Mesendoderm (in vitro differentiated cells): ENCODE results near the gene ONECUT1.

Source experiments
- DNase-seq: peaks from one replicate; pipeline ENCODE4 v3.0.0; 2013
- H2AK5ac ChIP-seq: 2 replicates; pipeline ENCODE4 v1.6.1; 2013; ENCODE audit warnings: low read length, inconsistent platforms
- H2BK120ac ChIP-seq: 2 replicates; pipeline ENCODE4 v1.6.1; 2013; ENCODE audit warnings: low read depth, mild to moderate bottlenecking, low read length, moderate library complexity, mixed read lengths
- H2BK15ac ChIP-seq: replicated peaks from 2 replicates; pipeline ENCODE4 v1.6.1; 2013; ENCODE audit warnings: low read depth, mild to moderate bottlenecking, moderate library complexity
- H2BK5ac ChIP-seq: 2 replicates; pipeline ENCODE4 v1.6.1; 2013; ENCODE audit warnings: low read length, inconsistent platforms
- H3K18ac ChIP-seq: 2 replicates; pipeline ENCODE4 v1.6.1; 2013; ENCODE audit warnings: mild to moderate bottlenecking, low read length, mixed read lengths
- H3K23ac ChIP-seq: one replicate; pipeline ENCODE4 v1.6.1; 2013; ENCODE audit warnings: low read length
- H3K27ac ChIP-seq: 2 replicates; pipeline ENCODE4 v1.5.1; 2013; ENCODE audit warnings: low read depth, mild to moderate bottlenecking, inconsistent platforms, low read length, moderate library complexity
- H3K27me3 ChIP-seq: 2 replicates; pipeline ENCODE4 v1.6.1; 2013; ENCODE audit warnings: low read length, control low read depth, mild to moderate bottlenecking, inconsistent platforms; ENCODE audit not compliant: insufficient read depth, poor library complexity
- H3K36me3 ChIP-seq: 2 replicates; pipeline ENCODE4 v1.6.1; 2013; ENCODE audit warnings: low read length, inconsistent platforms; ENCODE audit not compliant: control insufficient read depth, insufficient read depth
- H3K4ac ChIP-seq: one replicate; pipeline ENCODE4 v1.6.1; 2013; ENCODE audit warnings: low read depth, mild to moderate bottlenecking, low read length, moderate library complexity
- H3K4me1 ChIP-seq: 2 replicates; pipeline ENCODE4 v1.6.1; 2013; ENCODE audit warnings: low read depth, low read length, inconsistent platforms; ENCODE audit not compliant: control insufficient read depth
- H3K4me2 ChIP-seq: 2 replicates; pipeline ENCODE4 v1.6.1; 2013; ENCODE audit warnings: low read length
- H3K4me3 ChIP-seq: 2 replicates; pipeline ENCODE4 v1.5.1; 2013; ENCODE audit warnings: mild to moderate bottlenecking, low read length
- H3K56ac ChIP-seq: one replicate; pipeline ENCODE4 v1.6.1; 2013; ENCODE audit warnings: low read length
- H3K79me1 ChIP-seq: 2 replicates; pipeline ENCODE4 v1.6.1; 2013; ENCODE audit warnings: low read length, inconsistent platforms
- H3K79me2 ChIP-seq: 2 replicates; pipeline ENCODE4 v1.6.1; 2013; ENCODE audit warnings: mild to moderate bottlenecking, low read length; ENCODE audit not compliant: control insufficient read depth, insufficient read depth
- H3K9ac ChIP-seq: 2 replicates; pipeline ENCODE4 v1.6.1; 2013; ENCODE audit warnings: low read length, inconsistent platforms
- H4K5ac ChIP-seq: one replicate; pipeline ENCODE4 v1.6.1; 2013; ENCODE audit warnings: low read length
- H4K8ac ChIP-seq: one replicate; pipeline ENCODE4 v1.6.1; 2013; ENCODE audit warnings: low read depth, mild to moderate bottlenecking, control low read depth, low read length, moderate library complexity
- WGBS: extraction: QIAGEN DNeasy Blood & Tissue Kit; methylation state at CpG from one replicate; pipeline ENCODE4 v1.1.7; 2013; ENCODE audit warnings: low lambda C conversion rate, missing lambda C conversion rate; ENCODE audit not compliant: insufficient coverage; ENCODE audit errors: extremely low coverage; 5-methylcytosine and 5-hydroxymethylcytosine counted together

Gene ONECUT1

DNA sequence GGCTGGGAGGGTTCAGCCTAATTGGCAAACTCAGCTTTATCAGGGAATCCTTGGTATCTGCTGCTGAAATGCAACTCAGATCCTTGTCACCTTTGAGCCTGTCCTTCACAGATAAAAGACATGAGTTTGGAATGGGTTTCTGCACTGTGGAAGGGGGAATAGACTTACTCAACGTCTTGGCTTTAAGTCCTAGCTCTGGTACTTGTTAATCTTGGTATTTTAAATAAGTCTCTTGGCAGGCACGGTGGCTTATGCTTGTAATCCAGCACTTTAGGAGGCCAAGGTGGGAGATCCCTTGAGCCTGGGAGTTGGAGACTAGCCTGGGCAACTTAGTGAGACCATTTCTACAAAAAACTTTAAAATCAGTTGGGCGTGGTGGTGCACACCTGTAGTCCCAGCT, 55.8 kb downstream of the ONECUT1 start:
- no peak overlapping the region for H4K5ac ChIP-seq
- no peak overlapping the region for H3K4me3 ChIP-seq
- H3K79me2 ChIP-seq, result no peaks in the 10 kb centered on the region
- no peak overlapping the region for H2BK120ac ChIP-seq
- H3K9ac ChIP-seq, result no peak overlapping the region
- no peaks in the 10 kb centered on the region for H3K27me3 ChIP-seq
- H3K18ac ChIP-seq, result no peak overlapping the region
- DNase-seq, result no peak
- no peak overlapping the region for H4K8ac ChIP-seq
- no CpG with 5 or more reads among the region's 3 CpGs for WGBS
- H3K79me1 ChIP-seq, result no peaks in the 10 kb centered on the region
- no peaks in the 10 kb centered on the region for H3K36me3 ChIP-seq
- H3K27ac ChIP-seq, result no peak overlapping the region
- H3K23ac ChIP-seq, result no peak overlapping the region
- H3K4me1 ChIP-seq, result no peaks in the 10 kb centered on the region
- H2AK5ac ChIP-seq, result no peak overlapping the region
- H3K4ac ChIP-seq, result no peak overlapping the region
- H3K4me2 ChIP-seq, result no peak overlapping the region
- H2BK15ac ChIP-seq, result no peak overlapping the region
- no peak overlapping the region for H3K56ac ChIP-seq
- no peak overlapping the region for H2BK5ac ChIP-seq

DNA sequence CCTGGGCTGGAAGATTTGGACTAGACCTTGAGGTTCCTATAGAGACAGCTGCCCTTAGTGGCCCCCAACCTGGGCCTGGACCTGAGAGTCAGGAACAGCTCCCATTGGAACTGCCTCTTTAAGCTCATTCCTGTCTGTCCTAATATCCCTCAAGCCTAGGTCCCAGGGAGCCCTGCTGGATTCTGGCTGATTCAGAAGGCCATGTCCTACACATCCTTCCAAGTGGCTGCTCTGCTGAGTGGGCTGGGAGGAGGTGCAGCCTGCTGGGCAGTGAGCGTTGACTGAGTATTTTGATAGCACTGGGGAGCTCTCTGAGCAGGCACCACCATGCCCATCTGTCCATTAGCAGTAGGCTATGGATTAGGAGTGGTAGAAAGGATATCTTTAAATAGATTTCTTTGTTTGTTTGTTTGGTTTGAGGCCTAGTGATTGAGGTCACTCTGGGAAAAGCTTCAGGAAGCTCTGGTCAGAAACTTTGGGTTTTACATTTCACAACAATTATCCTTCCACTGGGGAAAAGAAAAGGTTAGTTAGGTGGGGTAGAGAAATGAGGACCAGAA, 56.4 kb downstream of the ONECUT1 start:
- Histone ChIP-seq H3K36me3 (no peaks in the 10 kb centered on the region), H3K79me1 (no peaks in the 10 kb centered on the region), H3K4ac (no peak overlapping the region), H3K27me3 (no peaks in the 10 kb centered on the region), H2BK15ac (no peak overlapping the region), H3K27ac (no peak overlapping the region), H4K5ac (no peak overlapping the region), H3K56ac (no peak overlapping the region), H3K79me2 (no peaks in the 10 kb centered on the region), H3K23ac (peak overlapping the region; percentile 24), H2BK5ac (no peak overlapping the region), H4K8ac (no peak overlapping the region), H3K9ac (no peak overlapping the region), H2AK5ac (no peak overlapping the region), H2BK120ac (no peak overlapping the region), H3K4me2 (no peak overlapping the region), H3K4me3 (no peak overlapping the region), H3K4me1 (no peaks in the 10 kb centered on the region), H3K18ac (no peak overlapping the region)
- DNase-seq, result no peak
- no CpG with 5 or more reads among the region's 1 CpG for WGBS

DNA sequence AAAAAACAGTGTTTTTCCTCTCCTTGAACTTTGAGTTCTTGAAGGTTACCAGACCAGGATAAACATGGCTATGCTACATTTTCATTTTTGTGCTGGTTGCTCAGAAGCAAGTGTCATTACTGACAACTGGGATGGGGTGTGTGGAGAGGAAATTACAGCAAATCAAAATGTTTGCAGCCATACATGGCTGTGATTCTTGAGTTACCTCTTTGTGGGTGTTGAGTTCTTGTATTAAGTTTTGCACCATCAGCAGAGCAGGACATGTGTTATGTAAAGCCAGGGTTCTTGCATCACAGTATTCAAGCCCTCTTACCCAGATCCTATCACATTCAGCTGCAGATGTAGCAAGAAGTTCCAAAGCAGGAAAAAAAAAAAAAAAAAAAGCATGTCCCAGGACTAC, 57.0 kb downstream of the ONECUT1 start:
- no peak overlapping the region for H3K4ac ChIP-seq
- H3K36me3 ChIP-seq, result no peaks in the 10 kb centered on the region
- H3K4me2 ChIP-seq, result no peak overlapping the region
- H3K9ac ChIP-seq, result no peak overlapping the region
- H2BK15ac ChIP-seq, result no peak overlapping the region
- H3K79me1 ChIP-seq, result no peaks in the 10 kb centered on the region
- H4K8ac ChIP-seq, result no peak overlapping the region
- H2BK5ac ChIP-seq, result no peak overlapping the region
- H2BK120ac ChIP-seq, result no peak overlapping the region
- H3K56ac ChIP-seq, result no peak overlapping the region
- no peak overlapping the region for H3K4me3 ChIP-seq
- H4K5ac ChIP-seq, result no peak overlapping the region
- no peaks in the 10 kb centered on the region for H3K27me3 ChIP-seq
- H2AK5ac ChIP-seq, result no peak overlapping the region
- H3K23ac ChIP-seq, result no peak overlapping the region
- H3K79me2 ChIP-seq, result no peaks in the 10 kb centered on the region
- no peak overlapping the region for H3K18ac ChIP-seq
- H3K27ac ChIP-seq, result no peak overlapping the region
- no peak for DNase-seq
- no peaks in the 10 kb centered on the region for H3K4me1 ChIP-seq

- Histone ChIP-seq H3K56ac (no peak overlapping the region), H2BK120ac (no peak overlapping the region), H4K5ac (no peak overlapping the region), H3K4me3 (no peak overlapping the region), H3K27ac (no peak overlapping the region), H3K23ac (no peak overlapping the region), H2BK15ac (no peak overlapping the region), H3K9ac (no peak overlapping the region), H3K18ac (no peak overlapping the region), H3K4me1 (no peaks in the 10 kb centered on the region), H3K79me2 (no peaks in the 10 kb centered on the region), H3K36me3 (no peaks in the 10 kb centered on the region), H2BK5ac (no peak overlapping the region), H4K8ac (no peak overlapping the region), H3K4me2 (no peak overlapping the region), H3K79me1 (no peaks in the 10 kb centered on the region), H3K27me3 (no peaks in the 10 kb centered on the region), H3K4ac (no peak overlapping the region), H2AK5ac (no peak overlapping the region)
- no peak for DNase-seq
- WGBS, result no CpG with 5 or more reads among the region's 3 CpGs
Measured at GRCh38 chr15:52732551-52732950, 57.6 kb downstream of the ONECUT1 start.

DNA sequence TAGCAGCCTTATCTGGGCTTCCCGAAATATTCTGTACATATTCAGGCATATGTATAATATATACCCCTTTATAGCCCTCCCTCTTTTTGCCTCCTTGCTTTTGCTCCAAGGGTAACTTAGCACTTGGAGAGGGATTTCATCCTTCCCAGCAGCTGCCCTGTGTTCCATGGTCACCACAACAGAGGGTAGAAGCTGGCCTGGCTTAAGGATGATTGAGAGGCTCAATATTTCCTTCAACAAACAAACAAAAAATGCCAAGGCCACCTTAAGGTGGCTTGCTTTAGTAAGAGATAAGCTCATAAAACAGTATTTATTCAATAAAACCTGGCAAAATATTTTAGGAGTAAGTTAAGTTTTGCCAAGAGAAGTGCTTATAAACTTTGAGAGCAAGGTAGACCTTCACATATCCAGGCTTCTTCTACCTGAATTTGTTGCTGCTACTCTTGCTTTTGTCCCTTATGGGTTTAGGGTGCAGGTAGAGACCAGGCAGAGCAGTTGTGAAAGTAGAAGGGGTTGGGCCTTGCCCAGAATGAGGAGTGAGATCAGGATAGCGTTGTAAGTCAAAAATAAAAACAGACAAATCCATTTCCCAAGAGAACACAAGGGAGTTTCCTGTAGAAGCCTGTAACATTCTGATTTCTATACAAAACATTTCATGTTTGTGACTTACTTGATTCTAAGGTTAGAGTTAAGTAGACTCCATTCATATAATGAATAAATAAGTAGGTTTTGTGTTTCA, 58.2 kb downstream of the ONECUT1 start:
- Histone ChIP-seq H4K5ac (no peak overlapping the region), H3K56ac (no peak overlapping the region), H3K4me2 (no peak overlapping the region), H3K4ac (no peak overlapping the region), H2BK5ac (no peak overlapping the region), H3K4me1 (no peaks in the 10 kb centered on the region), H2BK15ac (no peak overlapping the region), H3K36me3 (no peaks in the 10 kb centered on the region), H3K27ac (no peak overlapping the region), H4K8ac (no peak overlapping the region), H2BK120ac (no peak overlapping the region), H2AK5ac (no peak overlapping the region), H3K9ac (no peak overlapping the region), H3K18ac (no peak overlapping the region), H3K79me1 (no peaks in the 10 kb centered on the region), H3K27me3 (no peaks in the 10 kb centered on the region), H3K4me3 (no peak overlapping the region), H3K79me2 (no peaks in the 10 kb centered on the region), H3K23ac (no peak overlapping the region)
- DNase-seq, result no peak
- no CpG with 5 or more reads among the region's 2 CpGs for WGBS

DNA sequence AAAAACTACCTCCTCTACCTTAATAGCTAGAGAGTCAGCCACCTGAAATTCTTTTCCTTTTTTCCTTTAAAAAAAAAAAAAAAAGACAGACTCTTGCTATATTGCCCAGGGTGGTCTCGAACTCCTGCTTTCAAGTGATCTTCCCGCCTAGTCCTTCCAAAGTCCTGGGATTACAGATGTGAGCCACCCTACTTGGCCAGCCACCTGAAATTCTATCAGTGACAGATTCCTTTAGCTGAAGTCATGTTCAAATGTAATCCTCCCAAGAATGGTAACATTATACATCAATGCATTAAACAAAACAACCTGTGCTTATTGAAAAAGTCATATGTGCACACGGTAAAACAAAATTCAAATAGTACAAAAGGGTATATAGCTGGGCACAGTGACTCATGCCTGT, 59.1 kb downstream of the ONECUT1 start:
- Histone ChIP-seq H3K4me2 (no peak overlapping the region), H2AK5ac (no peak overlapping the region)
- WGBS, result no CpG with 5 or more reads among the region's 3 CpGs

More for the DNA sequence above, 59.1 kb downstream of the ONECUT1 start:
- H4K8ac ChIP-seq, result no peak overlapping the region
- H3K79me2 ChIP-seq, result no peaks in the 10 kb centered on the region
- H3K27ac ChIP-seq, result no peak overlapping the region
- no peak overlapping the region for H3K9ac ChIP-seq
- H2BK5ac ChIP-seq, result no peak overlapping the region
- no peak overlapping the region for H3K23ac ChIP-seq
- no peak overlapping the region for H3K56ac ChIP-seq
- no peaks in the 10 kb centered on the region for H3K79me1 ChIP-seq
- H3K27me3 ChIP-seq, result no peaks in the 10 kb centered on the region
- H3K18ac ChIP-seq, result no peak overlapping the region
- H3K4me1 ChIP-seq, result no peaks in the 10 kb centered on the region
- no peak overlapping the region for H4K5ac ChIP-seq
- no peak overlapping the region for H3K4me3 ChIP-seq
- no peaks in the 10 kb centered on the region for H3K36me3 ChIP-seq
- no peak for DNase-seq
- peak overlapping the region; percentile 88 for H2BK120ac ChIP-seq
- H2BK15ac ChIP-seq, result no peak overlapping the region
- peak overlapping the region; percentile 75 for H3K4ac ChIP-seq
